Heart right ventricle (tissue), 16 donors: Measurements from ENCODE around the gene AFG3L2. TPM values are rescaled to one million over a fixed set of nuclear protein-coding genes. Genes with fewer than 3 reads are reported as not detected.
A peak's percentile ranks its signal among the peaks of the same experiment; 100 is the strongest.

Source experiments
- ATAC-seq, 8 donors: fragments of 200-7000 bp; cut with Tn5 transposase; one replicate each; pipeline ENCODE4 v1.9.1; 2020; ENCODE audit warnings: mild to moderate bottlenecking in 8 of 8, moderate library complexity in 8 of 8, moderate number of reproducible peaks in 1 of 8
- DNase-seq, 2 donors: peaks; one replicate each; pipeline ENCODE4 v3.0.0-alpha.2; 2020
- H3K27ac ChIP-seq, 10 donors: fragments of 200-600 bp; sonication (generic) in 2 of 10; one replicate each; pipeline versions ENCODE4 v1.5.0 to v1.8.0; 2020 to 2022; ENCODE audit warnings: mild to moderate bottlenecking in 3 of 10
- H3K27me3 ChIP-seq, 7 donors: fragments of 200-600 bp; one replicate each; pipeline ENCODE4 v1.8.0; 2021 to 2022; ENCODE audit warnings: mild to moderate bottlenecking in 2 of 7
- H3K36me3 ChIP-seq, 9 donors: fragments of 200-600 bp; sonication (generic) in 1 of 9; one replicate each; pipeline versions ENCODE4 v1.5.0 to v1.8.0; 2020 to 2022; ENCODE audit warnings: mild to moderate bottlenecking in 2 of 9
- H3K4me1 ChIP-seq, 9 donors: fragments of 200-600 bp; sonication (generic) in 1 of 9; one replicate each; pipeline versions ENCODE4 v1.5.0 to v1.8.0; 2020 to 2022; ENCODE audit warnings: mild to moderate bottlenecking in 4 of 9
- H3K4me3 ChIP-seq, 10 donors: fragments of 200-600 bp; sonication (generic) in 2 of 10; one replicate each; pipeline versions ENCODE4 v1.5.0 to v1.8.0; 2020 to 2022; ENCODE audit warnings: mild to moderate bottlenecking in 7 of 10, moderate library complexity in 2 of 10
- H3K9me3 ChIP-seq, 11 donors: fragments of 200-600 bp in 10 of 11; sonication (generic) in 2 of 11; one replicate each; pipeline versions ENCODE4 v1.5.0 to v1.8.0; 2013 to 2022; ENCODE audit warnings: mild to moderate bottlenecking in 2 of 11, control low read depth in 1 of 11, moderate library complexity in 1 of 11
- CTCF ChIP-seq, 9 donors: fragments of 200-600 bp; sonication (generic) in 2 of 9; IDR thresholded peaks; one replicate each; pipeline versions ENCODE4 v1.5.0 to v1.8.0; 2021 to 2022; ENCODE audit warnings: antibody characterized with exemption in 9 of 9, mild to moderate bottlenecking in 5 of 9, moderate library complexity in 1 of 9
- WGBS, 2 donors: extraction: QIAGEN DNeasy Blood & Tissue Kit; methylation state at CpG; one replicate each; pipeline ENCODE4 v1.1.7; 2013; ENCODE audit warnings: inconsistent platforms in 1 of 2; 5-methylcytosine and 5-hydroxymethylcytosine counted together
- intact Hi-C, 10 donors: fragments of 100-400 bp; cut with DNase I; formaldehyde crosslinking; loops; one replicate each; pipeline versions ENCODE4 v1.11.1 to v1.14.2; 2022
- polyA plus RNA-seq, 2 donors: library from polyadenylated mRNA; stranded (reverse); fragments of 200-250 nt; gene quantifications; one replicate each; pipeline ENCODE4 v1.2.3, GENCODE V29; 2013
- total RNA-seq, 10 donors: library from RNA; stranded (reverse); fragmentation: NEBNext Ultra II Directional in 3 of 10; extraction: Animal tissue kit (Norgen Biotek cat#: 25700) in 3 of 10; gene quantifications; one replicate each; pipeline versions ENCODE4 v1.2.1 to v1.2.4, GENCODE V29; 2021 to 2023
- donor health status: Arrhythmogenic right ventricular cardiomyopathy.
- donor health status: ischemic (EF 13 %, LVEDD 7.1; RV severe dilation, severe dysfunction).
- donor health status: healthy with polysubstance abuse.
- donor health status: DM: no; HTN: yes; CAD: no.
- donor health status: DM: no; HTN: no; CAD: no.
- donor health status: ischemic (EF 25% LVEDD 6.9; RV normal size, moderate dysfunction).
- donor health status: ischemic (EF 25% LVEDD 5.7; RV mildly dilated, moderate dysfunction).
- donor health status: healthy.
- donor health status: DM: yes; HTN: yes; CAD: no.
- donor health status: Ischemic cardiomyopathy.
- donor health status: ischemic (EF 35%, LVEDD 5.7; RV mildly dilated, moderate dysfunction).
- donor health status: nonischemic (EF 11% LVEDD 7.7; RV severe dilation, severe dysfunction).
- donor health status: DM: yes; HTN: yes; CAD: no.
- donor health status: PGD.
- donor health status: ischemic (EF 29% LVEDD 5.4; RV normal size, mild dysfunction).
- donor health status: nonischemic (EF 23%, LVEDD 6.1; RV moderate dilation, normal function).

The AFG3L2 gene
- total and polyA plus RNA-seq, 12 donors, result 48.1 to 176 (median 142) TPM

GRCh38 chr18:12306752-12307700 lies 70.0 kb downstream of the AFG3L2 start:
- peaks cover 5 to 44% (median 29%) of the 10 kb centered on the region in 9 donors for H3K4me1 ChIP-seq
- peaks cover 0 to 25% (median 16%) of the 10 kb centered on the region in 9 donors for H3K36me3 ChIP-seq
- WGBS, 2 donors, result 30 to 34% methylated on average over 39 of the region's 39 CpGs
- TF ChIP-seq CTCF (IDR thresholded peaks at IDR 0.05), result peak in 1 of 9 donors; percentile 26
- peak; percentile 64 to 66 for DNase-seq
- peaks cover 0 to 29% (median 0%) of the 10 kb centered on the region in 7 donors for H3K27me3 ChIP-seq
- peak overlapping the region; percentile 67 to 95 (median 82) for H3K4me3 ChIP-seq
- intact Hi-C loops, result loop anchor here in 4 of 10 donors (1.0 to 5.0 kb wide), 2 partner anchors 35 kb away; no protein-coding TSS in a partner anchor
- peak; percentile 29 to 60 (median 48) for ATAC-seq
- peak overlapping the region; percentile 94 to 100 (median 99) for H3K27ac ChIP-seq
- peaks cover 0 to 7% (median 2%) of the 10 kb centered on the region in 11 donors for H3K9me3 ChIP-seq

- intact Hi-C loops, result loop anchor here in 3 of 10 donors (5.0 kb wide), 1 partner anchor 34 kb away; no protein-coding TSS in a partner anchor
- TF ChIP-seq CTCF (IDR thresholded peaks at IDR 0.05), result no peak
- Histone ChIP-seq H3K4me3 (peak overlapping the region in 3 of 10 donors; percentile 79 to 92 (median 83)), H3K9me3 (no peaks in the 10 kb centered on the region), H3K27ac (peak overlapping the region in 2 of 10 donors; percentile 97 to 100), H3K36me3 (peaks cover 0 to 16% (median 7%) of the 10 kb centered on the region in 9 donors), H3K27me3 (peaks cover 0 to 29% (median 0%) of the 10 kb centered on the region in 7 donors), H3K4me1 (peaks cover 5 to 41% (median 29%) of the 10 kb centered on the region in 9 donors)
- no peak for ATAC-seq
- DNase-seq, result no peak
- WGBS, 2 donors, result 75 to 80% methylated on average over 25 of the region's 25 CpGs
Observed at GRCh38 chr18:12305930-12306629, 70.9 kb downstream of the AFG3L2 start.

DNA sequence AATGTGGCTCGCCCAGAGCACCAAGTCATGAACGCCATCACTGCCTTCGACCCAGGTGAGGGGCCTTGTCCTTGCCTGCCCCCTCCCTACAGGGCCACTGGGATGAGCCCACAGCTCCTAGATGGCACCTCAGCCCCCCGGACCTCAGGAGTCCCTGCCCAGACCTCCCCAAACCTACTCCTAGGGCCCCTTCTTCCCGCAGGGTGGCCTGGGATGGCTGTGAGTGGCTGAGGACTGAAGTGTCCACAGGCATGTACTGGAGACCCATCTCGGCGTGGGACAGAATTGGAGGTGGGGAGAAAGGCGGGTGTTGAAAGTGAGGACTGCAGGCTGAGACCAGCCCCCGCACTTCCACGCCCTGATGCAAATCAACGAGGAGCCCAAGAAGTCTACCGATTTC lies 71.8 kb downstream of the AFG3L2 start:
- intact Hi-C loops, result loop anchor here in 3 of 10 donors (5.0 kb wide), 1 partner anchor 33 kb away; no protein-coding TSS in a partner anchor
- 90 to 91% methylated on average over 12 of the region's 12 CpGs for WGBS, 2 donors
- Histone ChIP-seq H3K4me3 (no peak overlapping the region), H3K4me1 (peaks cover under 1 to 33% (median 25%) of the 10 kb centered on the region in 9 donors), H3K27ac (no peak overlapping the region), H3K9me3 (no peaks in the 10 kb centered on the region), H3K36me3 (peaks cover 0 to 7% (median 0%) of the 10 kb centered on the region in 9 donors), H3K27me3 (peaks cover 0 to 29% (median 0%) of the 10 kb centered on the region in 7 donors)
- DNase-seq, result no peak
- no peak for TF ChIP-seq CTCF (IDR thresholded peaks at IDR 0.05)
- ATAC-seq, result no peak
